Activated gamma-delta T cell (primary cell): ENCODE data around the gene RASSF10.

Experiments
- DNase-seq: peaks from one replicate; lab custom pipeline; 2025; lab: John Stamatoyannopoulos, UW

The RASSF10 gene

DNA sequence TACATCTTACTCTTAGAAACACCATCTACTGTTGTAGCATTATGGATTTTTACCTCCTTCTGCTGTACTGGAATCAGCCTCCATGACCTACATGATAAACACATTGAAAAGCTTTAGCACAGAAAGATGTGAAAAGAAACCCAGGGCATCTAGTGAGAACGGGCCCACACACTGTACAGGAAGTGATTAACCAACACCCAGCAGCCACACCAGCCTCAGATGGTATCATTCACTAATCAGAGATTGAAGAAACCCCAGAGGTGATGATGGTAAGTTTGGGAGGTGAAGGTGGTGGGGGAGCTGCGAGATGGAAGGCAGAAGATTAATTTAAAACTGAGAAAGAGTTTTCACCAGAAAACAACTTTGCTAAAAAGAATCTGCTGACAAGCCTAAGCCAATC is 46.1 kb downstream of the RASSF10 start:
- no peak for DNase-seq

DNA sequence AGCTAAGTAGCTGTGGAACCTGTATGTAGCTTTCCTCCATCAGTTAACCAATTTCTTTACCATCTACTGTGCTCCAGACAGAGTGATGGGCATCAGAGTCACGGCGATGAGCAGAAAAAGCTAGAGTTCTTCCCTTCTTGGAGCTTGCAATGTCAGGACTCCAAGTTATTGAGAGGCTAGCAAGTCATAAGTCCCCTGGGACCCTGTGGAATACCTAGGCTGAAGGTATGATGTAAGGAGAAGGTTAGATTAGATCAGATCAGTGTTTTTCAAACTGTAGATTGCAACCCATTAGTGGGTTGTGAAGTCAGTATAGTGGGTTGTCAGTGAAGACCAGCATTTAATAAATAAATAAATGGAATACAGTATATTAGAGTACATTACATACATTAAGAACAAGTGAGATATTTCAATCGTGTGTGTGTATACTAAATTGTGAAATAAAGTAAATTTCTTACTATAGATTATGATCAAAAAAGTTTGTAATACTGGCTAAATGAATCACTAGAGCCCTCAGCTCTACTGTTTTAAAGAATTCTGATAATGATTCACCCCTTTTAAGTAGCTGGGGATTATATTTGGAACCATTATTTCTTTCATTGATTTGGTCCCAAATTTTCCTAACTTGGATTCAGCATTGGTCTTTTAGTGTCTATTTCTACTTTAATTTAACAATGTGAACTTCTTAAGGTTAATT is 52.3 kb downstream of the RASSF10 start:
- DNase-seq, result no peak
